HEK293T (cell line): ENCODE data around the gene TRPV3.

Experiments used
- FOXA1 ChIP-seq: fragments of 450-650 bp; IDR thresholded peaks from 2 replicates; pipeline ENCODE4 v1.6.1; 2016; ENCODE audit warnings: mild to moderate bottlenecking
- FOXK2 ChIP-seq: fragments of 450-650 bp; IDR thresholded peaks from 2 replicates; pipeline ENCODE4 v1.6.1; 2016; ENCODE audit warnings: mild to moderate bottlenecking
- FOXM1 ChIP-seq: fragments of 450-650 bp; IDR thresholded peaks from 2 replicates; pipeline ENCODE4 v1.6.1; 2017; ENCODE audit warnings: mild to moderate bottlenecking, borderline replicate concordance
- HDGF ChIP-seq: fragments of 450-650 bp; IDR thresholded peaks from 2 replicates; pipeline ENCODE4 v1.6.1; 2017; ENCODE audit warnings: antibody characterized with exemption, borderline replicate concordance
- L3MBTL2 ChIP-seq: fragments of 450-650 bp; conservative IDR thresholded peaks from 2 replicates; pipeline ENCODE4 v1.6.1; 2016; ENCODE audit warnings: mild to moderate bottlenecking
- LEF1 ChIP-seq: fragments of 450-650 bp; IDR thresholded peaks from 2 replicates; pipeline ENCODE4 v1.6.1; 2017; ENCODE audit warnings: mild to moderate bottlenecking, borderline replicate concordance
- NFRKB ChIP-seq: fragments of 450-650 bp; IDR thresholded peaks from 2 replicates; pipeline ENCODE4 v1.6.1; 2016; ENCODE audit warnings: mild to moderate bottlenecking, moderate library complexity
- PKNOX1 ChIP-seq: fragments of 450-650 bp; IDR thresholded peaks from 2 replicates; pipeline ENCODE4 v1.6.1; 2016
- SP1 ChIP-seq: fragments of 450-650 bp; IDR thresholded peaks from 2 replicates; pipeline ENCODE4 v1.6.1; 2017
- TARDBP ChIP-seq: fragments of 450-650 bp; IDR thresholded peaks from 2 replicates; pipeline ENCODE4 v1.6.1; 2016

- TF ChIP-seq L3MBTL2, result no peak
- TF ChIP-seq FOXA1, result no peak
- no peak for TF ChIP-seq TARDBP
- no peak for TF ChIP-seq FOXK2
- no peak for TF ChIP-seq LEF1
- TF ChIP-seq PKNOX1, result no peak
- TF ChIP-seq SP1, result no peak
- TF ChIP-seq NFRKB, result no peak
- no peak for TF ChIP-seq HDGF
- TF ChIP-seq FOXM1, result no peak
Observed at GRCh38 chr17:3571043-3571900, 13.7 kb upstream of the TRPV3 start.
